ENCODE measurements around the gene UGCG.

- TF ChIP-seq ARNTL (CRISPR knock-in tag; IDR thresholded peaks at IDR 0.05; ENCODE audit: borderline replicate concordance, low read depth) (no peak), ESRRG (CRISPR knock-in tag; IDR thresholded peaks at IDR 0.05) (no peak), PPARA (CRISPR knock-in tag; IDR thresholded peaks at IDR 0.05; ENCODE audit: borderline replicate concordance) (no peak), OSR1 (CRISPR knock-in tag; IDR thresholded peaks at IDR 0.05) (no peak), TOX (CRISPR knock-in tag; IDR thresholded peaks at IDR 0.05; ENCODE audit: borderline replicate concordance) (no peak), RARB (CRISPR knock-in tag; IDR thresholded peaks at IDR 0.05) (no peak), ZFP30 (CRISPR knock-in tag; IDR thresholded peaks at IDR 0.05) (no peak), PATZ1 (CRISPR knock-in tag; IDR thresholded peaks at IDR 0.05; ENCODE audit: borderline replicate concordance) (no peak)
Observed at GRCh38 chr9:111890334-111890733, 6.3 kb upstream of the UGCG start.
